Ectodermal cell (in vitro differentiated cells): ENCODE results near the gene HTRA1. TPM values are rescaled to one million over a fixed set of nuclear protein-coding genes. Genes with fewer than 3 reads are reported as not detected.

Source experiments
- H3K27ac ChIP-seq: 2 replicates; pipeline ENCODE4 v1.7.0; 2013; ENCODE audit warnings: mild to moderate bottlenecking, low read depth, low read length; ENCODE audit not compliant: insufficient read depth, poor library complexity, severe bottlenecking
- H3K27me3 ChIP-seq: 2 replicates; pipeline ENCODE4 v1.7.0; 2013; ENCODE audit warnings: mild to moderate bottlenecking, low read length; ENCODE audit not compliant: insufficient read depth, control insufficient read depth, poor library complexity, severe bottlenecking
- H3K36me3 ChIP-seq: one replicate; pipeline ENCODE4 v1.7.0; 2013; ENCODE audit warnings: low read length; ENCODE audit not compliant: control insufficient read depth, insufficient read depth
- H3K4me1 ChIP-seq: one replicate; pipeline ENCODE4 v1.7.0; 2013; ENCODE audit warnings: low read length; ENCODE audit not compliant: control insufficient read depth, insufficient read depth
- H3K4me3 ChIP-seq: 2 replicates; pipeline ENCODE4 v1.7.0; 2013; ENCODE audit warnings: low read depth, low read length, control low read depth; ENCODE audit not compliant: insufficient read depth
- H3K9me3 ChIP-seq: 2 replicates; pipeline ENCODE4 v1.7.0; 2013; ENCODE audit warnings: mild to moderate bottlenecking, low read length, moderate library complexity; ENCODE audit not compliant: control insufficient read depth
- WGBS, 2 experiments: methylation state at CpG; one replicate each; pipeline ENCODE4 v1.1.7; 2013; ENCODE audit warnings: missing lambda C conversion rate in 2 of 2; 5-methylcytosine and 5-hydroxymethylcytosine counted together
- polyA plus RNA-seq, 4 experiments: library from polyadenylated mRNA; stranded (reverse); fragments of 50-300 nt; gene quantifications; one replicate each; pipeline ENCODE4 v1.2.3, GENCODE V29; 2013

HTRA1 gene
- 10.6 TPM for polyA plus RNA-seq (2013, experiment 1 of 4)
- polyA plus RNA-seq (2013, experiment 2 of 4) = 11.7 TPM
- polyA plus RNA-seq (2013, experiment 3 of 4) = 12.8 TPM
- 13.5 TPM for polyA plus RNA-seq (2013, experiment 4 of 4)

DNA sequence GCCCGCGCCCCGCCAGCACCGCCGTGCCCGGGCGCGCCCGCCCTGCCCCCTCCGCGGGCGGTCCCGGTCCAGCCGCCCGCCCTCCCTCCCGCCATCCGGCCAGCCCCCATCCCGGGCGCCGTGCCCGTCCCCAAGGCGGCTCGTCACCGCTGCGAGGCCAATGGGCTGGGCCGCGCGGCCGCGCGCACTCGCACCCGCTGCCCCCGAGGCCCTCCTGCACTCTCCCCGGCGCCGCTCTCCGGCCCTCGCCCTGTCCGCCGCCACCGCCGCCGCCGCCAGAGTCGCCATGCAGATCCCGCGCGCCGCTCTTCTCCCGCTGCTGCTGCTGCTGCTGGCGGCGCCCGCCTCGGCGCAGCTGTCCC is at the start of gene HTRA1:
HTRA1 (plus strand) TSS at position 187 of the 362 bp plus-strand sequence; CDS start at position 287, 100 bp downstream.
- 0% methylated on average over 55 to 56 of the region's 56 CpGs for WGBS, 2 experiments

DNA sequence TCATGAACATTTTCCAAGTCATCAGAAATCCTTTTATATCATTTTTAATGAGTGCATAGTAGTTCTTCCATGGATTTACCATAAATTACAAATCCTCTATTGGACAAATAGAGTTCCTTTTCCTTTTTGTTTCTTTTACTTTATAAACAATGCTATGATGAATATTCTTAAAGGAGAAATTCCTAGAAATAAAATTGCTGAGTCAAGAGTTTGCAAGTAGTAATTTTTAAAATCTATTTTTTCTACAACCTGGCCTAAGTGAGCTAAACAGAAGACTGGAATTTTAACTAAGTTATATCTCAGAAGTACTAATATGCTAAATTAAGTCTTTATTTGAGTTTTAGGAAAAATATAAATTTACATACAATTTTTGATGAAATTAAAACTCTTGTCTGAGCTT is 48.0 kb upstream of the HTRA1 start:
- H3K27me3 ChIP-seq = no peaks in the 10 kb centered on the region
- no peaks in the 10 kb centered on the region for H3K4me1 ChIP-seq
- H3K9me3 ChIP-seq = no peaks in the 10 kb centered on the region
- peaks cover 9% of the 10 kb centered on the region for H3K36me3 ChIP-seq
- H3K4me3 ChIP-seq = no peak overlapping the region
- H3K27ac ChIP-seq = no peak overlapping the region

More for the DNA sequence above, at the start of gene HTRA1:
- Histone ChIP-seq H3K27me3 (peaks cover 83% of the 10 kb centered on the region), H3K9me3 (no peaks in the 10 kb centered on the region), H3K4me3 (peak within 1 kb of the TSS; percentile 40), H3K4me1 (peaks cover 12% of the 10 kb centered on the region), H3K36me3 (no peaks in the 10 kb centered on the region), H3K27ac (no peak within 1 kb of the TSS)

- H3K9me3 ChIP-seq = no peaks in the 10 kb centered on the region
Observed at GRCh38 chr10:122417667-122418066, 43.7 kb upstream of the HTRA1 start.

DNA sequence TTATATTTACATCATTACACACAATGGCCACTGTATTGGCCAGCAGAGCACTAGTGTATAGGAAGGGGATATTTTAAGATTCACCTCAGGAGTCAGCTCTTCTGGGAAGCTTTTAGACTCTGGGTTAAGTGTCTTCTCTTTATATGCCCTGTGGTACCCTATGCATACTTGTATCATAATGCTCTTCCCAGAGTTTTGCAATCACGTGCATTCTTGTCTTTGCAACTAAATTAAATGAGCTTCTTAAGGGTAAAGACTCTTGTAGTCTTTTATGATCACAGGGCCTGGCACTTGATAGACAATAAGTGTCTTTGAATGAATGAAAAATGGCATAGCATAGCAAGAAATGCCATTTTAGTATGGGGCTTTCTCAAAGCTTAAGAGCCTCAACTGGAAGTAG is 42.3 kb upstream of the HTRA1 start:
- 91 to 93% methylated on average over 1 of the region's 1 CpG for WGBS, 2 experiments
- no peak overlapping the region for H3K4me3 ChIP-seq
- peaks cover 9% of the 10 kb centered on the region for H3K36me3 ChIP-seq
- no peak overlapping the region for H3K27ac ChIP-seq
- H3K4me1 ChIP-seq = no peaks in the 10 kb centered on the region
- no peaks in the 10 kb centered on the region for H3K9me3 ChIP-seq
- H3K27me3 ChIP-seq = no peaks in the 10 kb centered on the region

More at GRCh38 chr10:122417667-122418066, 43.7 kb upstream of the HTRA1 start:
- H3K27me3 ChIP-seq = no peaks in the 10 kb centered on the region
- no peak overlapping the region for H3K27ac ChIP-seq
- WGBS, 2 experiments = 96 to 97% methylated on average over 2 of the region's 2 CpGs
- no peaks in the 10 kb centered on the region for H3K4me1 ChIP-seq
- peaks cover 9% of the 10 kb centered on the region for H3K36me3 ChIP-seq
- H3K4me3 ChIP-seq = no peak overlapping the region

DNA sequence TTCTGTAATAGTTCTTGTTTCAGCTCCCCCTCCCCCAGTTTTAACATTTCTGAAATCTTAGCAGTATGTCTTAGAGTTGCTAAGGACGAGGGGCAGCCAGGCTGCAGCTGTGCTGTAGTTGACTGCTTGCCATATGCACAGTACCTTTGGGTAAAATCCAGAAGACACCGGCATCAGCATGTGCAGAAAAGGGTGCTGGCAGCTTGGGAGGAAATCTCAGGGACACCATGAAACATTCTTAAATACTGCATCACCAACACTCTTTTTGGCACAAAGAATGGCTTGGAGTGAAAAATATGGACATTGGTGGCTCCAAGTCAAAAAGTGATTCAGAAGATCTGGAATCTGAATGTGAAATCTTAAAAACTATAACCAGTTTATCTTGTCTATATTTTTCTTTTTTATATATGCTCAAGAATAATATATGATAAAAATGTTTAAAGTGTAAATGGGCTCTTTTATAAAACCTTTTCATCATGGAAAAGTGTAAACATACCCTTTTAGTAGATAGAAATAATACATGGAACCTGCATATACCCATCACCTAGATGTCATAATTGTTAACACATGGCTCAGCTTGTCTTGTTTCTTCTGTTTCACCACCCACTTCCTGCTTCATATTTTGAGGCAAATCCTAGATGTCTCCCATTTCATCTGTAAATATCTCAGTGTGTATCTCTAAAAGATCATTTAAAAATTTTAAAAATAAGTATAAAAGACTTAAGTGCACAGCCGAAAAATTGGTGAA is 41.3 kb upstream of the HTRA1 start:
- Histone ChIP-seq H3K36me3 (peaks cover 9% of the 10 kb centered on the region), H3K27ac (no peak overlapping the region), H3K4me3 (no peak overlapping the region), H3K4me1 (no peaks in the 10 kb centered on the region), H3K9me3 (no peaks in the 10 kb centered on the region), H3K27me3 (no peaks in the 10 kb centered on the region)
- WGBS, 2 experiments = 68 to 79% methylated on average over 2 to 3 of the region's 3 CpGs

- H3K27me3 ChIP-seq = no peaks in the 10 kb centered on the region
- no peaks in the 10 kb centered on the region for H3K9me3 ChIP-seq
- no peaks in the 10 kb centered on the region for H3K4me1 ChIP-seq
- H3K27ac ChIP-seq = no peak overlapping the region
- H3K36me3 ChIP-seq = peaks cover 9% of the 10 kb centered on the region
- WGBS, 2 experiments = 88 to 95% methylated on average over 3 of the region's 3 CpGs
- H3K4me3 ChIP-seq = no peak overlapping the region
Observed at GRCh38 chr10:122420624-122421007, 40.7 kb upstream of the HTRA1 start.

DNA sequence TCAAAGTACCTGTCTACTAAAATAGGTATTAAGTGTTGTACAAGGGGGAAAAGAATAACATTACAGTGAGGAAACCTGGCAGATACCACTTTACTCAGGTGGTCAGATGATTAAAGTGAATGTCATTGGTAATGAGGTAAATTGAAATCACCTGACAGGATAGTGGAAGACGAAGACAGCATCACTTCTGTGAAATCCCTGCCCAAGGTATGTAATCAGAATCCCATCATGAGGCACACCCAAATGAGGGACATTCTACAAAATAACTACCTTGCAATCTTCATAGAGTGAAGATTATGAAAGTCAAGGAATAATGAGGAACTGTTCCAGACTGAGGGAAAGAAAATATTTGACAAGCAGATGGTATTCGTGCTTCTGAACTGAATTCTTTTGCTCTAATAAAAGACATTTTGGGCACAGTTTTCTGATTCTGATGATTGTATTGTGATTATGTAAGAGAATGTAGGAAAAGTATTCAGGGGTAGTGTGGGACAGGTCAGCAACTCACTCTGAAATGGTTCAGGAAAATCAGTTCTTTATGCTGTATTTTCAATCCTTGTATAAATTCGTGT is 40.2 kb upstream of the HTRA1 start:
- no peak overlapping the region for H3K27ac ChIP-seq
- WGBS, 2 experiments = 90 to 95% methylated on average over 3 of the region's 3 CpGs

DNA sequence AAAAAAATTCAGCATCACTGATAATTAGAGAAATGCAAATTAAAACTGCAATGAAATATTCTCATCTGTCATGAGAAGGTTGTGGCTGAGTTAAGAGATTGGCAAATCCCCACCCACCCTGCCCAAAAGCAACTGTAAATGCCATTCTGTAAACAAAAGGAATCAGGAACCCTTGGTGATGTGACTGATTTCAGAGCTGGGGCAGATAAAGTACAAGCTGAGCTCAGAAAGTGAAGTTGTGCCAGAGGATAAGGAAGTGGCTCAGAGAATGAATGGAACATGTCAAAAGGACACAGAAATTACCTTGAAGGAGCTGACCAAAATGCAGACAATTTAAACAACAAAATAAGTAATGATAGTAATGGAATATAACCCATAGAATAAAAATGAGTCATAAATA is 39.6 kb upstream of the HTRA1 start:
- Histone ChIP-seq H3K4me1 (no peaks in the 10 kb centered on the region), H3K9me3 (no peaks in the 10 kb centered on the region)

More for the DNA sequence above, 40.2 kb upstream of the HTRA1 start:
- H3K27me3 ChIP-seq = no peaks in the 10 kb centered on the region
- no peak overlapping the region for H3K4me3 ChIP-seq
- H3K9me3 ChIP-seq = no peaks in the 10 kb centered on the region
- peaks cover 6% of the 10 kb centered on the region for H3K36me3 ChIP-seq
- H3K4me1 ChIP-seq = no peaks in the 10 kb centered on the region

GRCh38 chr10:122422266-122422989 is 38.9 kb upstream of the HTRA1 start:
- no peak overlapping the region for H3K27ac ChIP-seq
- WGBS, 2 experiments = 93 to 96% methylated on average over 5 of the region's 5 CpGs
- H3K36me3 ChIP-seq = no peaks in the 10 kb centered on the region
- no peaks in the 10 kb centered on the region for H3K9me3 ChIP-seq
- H3K4me3 ChIP-seq = no peak overlapping the region
- no peaks in the 10 kb centered on the region for H3K27me3 ChIP-seq
- H3K4me1 ChIP-seq = no peaks in the 10 kb centered on the region

More for the DNA sequence above, 39.6 kb upstream of the HTRA1 start:
- Histone ChIP-seq H3K27ac (no peak overlapping the region), H3K4me3 (no peak overlapping the region), H3K36me3 (peaks cover 1% of the 10 kb centered on the region), H3K27me3 (no peaks in the 10 kb centered on the region)

DNA sequence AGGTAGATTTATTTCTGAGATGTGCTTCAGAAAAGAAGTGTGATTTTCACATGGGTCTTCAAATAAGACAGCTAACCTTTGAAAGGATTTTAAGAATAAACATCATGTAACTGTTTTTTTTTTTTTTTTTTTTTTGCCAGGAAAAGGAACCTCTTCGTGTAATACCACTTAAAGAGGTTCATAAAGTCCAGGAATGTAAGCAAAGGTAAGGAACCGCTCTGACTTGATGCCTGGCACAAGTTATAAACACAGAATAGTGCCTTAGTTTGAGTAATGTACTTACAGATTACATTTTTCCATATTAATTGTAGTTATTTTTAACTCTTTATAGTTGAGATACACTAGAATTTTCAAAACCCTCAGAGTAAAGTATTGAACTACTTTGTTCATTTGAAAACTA is 37.3 kb upstream of the HTRA1 start:
- Histone ChIP-seq H3K27ac (no peak overlapping the region), H3K27me3 (no peaks in the 10 kb centered on the region), H3K4me3 (no peak overlapping the region), H3K4me1 (no peaks in the 10 kb centered on the region), H3K9me3 (no peaks in the 10 kb centered on the region), H3K36me3 (no peaks in the 10 kb centered on the region)
- 93 to 100% methylated on average over 2 of the region's 2 CpGs for WGBS, 2 experiments
